HG03571 (cell line): ENCODE data around the gene DISP3.
"Not testable (repeated sequence)": the region's sequence is repeated elsewhere in the genome, so short reads cannot be mapped to it uniquely, and the experiment has no call there.

Experiments used
- ATAC-seq: cut with Tn5 transposase; IDR thresholded peaks from one replicate; pipeline ENCODE4 v1.9.1; 2021; ENCODE audit not compliant: unreplicated experiment

Gene DISP3

GRCh38 chr1:11569551-11569950, 90.6 kb downstream of the DISP3 start:
- no peak for ATAC-seq

- ATAC-seq: no peak
These were observed 91.0 kb downstream of the DISP3 start for GRCh38 chr1:11569954-11570353.

GRCh38 chr1:11570821-11571380, 91.9 kb downstream of the DISP3 start:
- ATAC-seq: no peak

GRCh38 chr1:11571906-11572616, 93.1 kb downstream of the DISP3 start:
- no peak for ATAC-seq

GRCh38 chr1:11573116-11573692, 94.2 kb downstream of the DISP3 start:
- no peak for ATAC-seq

- no peak for ATAC-seq
These were observed 96.6 kb downstream of the DISP3 start for GRCh38 chr1:11575553-11575952.

GRCh38 chr1:11576109-11576875, 97.3 kb downstream of the DISP3 start:
- no peak for ATAC-seq

- no peak for ATAC-seq
These were observed 99.0 kb downstream of the DISP3 start for GRCh38 chr1:11578004-11578403.

- ATAC-seq: no peak
These were observed 100.6 kb downstream of the DISP3 start for GRCh38 chr1:11579506-11579905.

- not testable (repeated sequence) for ATAC-seq
These were observed 101.1 kb downstream of the DISP3 start for GRCh38 chr1:11580049-11580448.

- ATAC-seq: no peak
These were observed 102.6 kb downstream of the DISP3 start for GRCh38 chr1:11581445-11581991.

GRCh38 chr1:11585389-11585788, 106.4 kb downstream of the DISP3 start:
- ATAC-seq: no peak
